Effector memory CD4-positive, alpha-beta T cell (primary cell): ENCODE measurements around the gene LRCH3.

Experiments used
- DNase-seq, 3 donors: peaks; one replicate each; pipeline ENCODE4 v3.0.0-alpha.2; 2020
- H3K27ac ChIP-seq: 2 replicates; pipeline ENCODE4 v1.7.0; 2013; ENCODE audit warnings: mild to moderate bottlenecking, low read length, moderate library complexity; ENCODE audit not compliant: insufficient read depth, poor library complexity, severe bottlenecking
- H3K27me3 ChIP-seq: replicated peaks from 2 replicates; pipeline ENCODE4 v1.7.0; 2013; ENCODE audit warnings: mild to moderate bottlenecking, low read length; ENCODE audit not compliant: insufficient read depth, control insufficient read depth, poor library complexity, severe bottlenecking
- H3K36me3 ChIP-seq: 2 replicates; pipeline ENCODE4 v1.7.0; 2013; ENCODE audit warnings: mild to moderate bottlenecking, low read length, moderate library complexity; ENCODE audit not compliant: control insufficient read depth, insufficient read depth
- H3K4me1 ChIP-seq: 2 replicates; pipeline ENCODE4 v1.7.0; 2013; ENCODE audit warnings: low read length, mild to moderate bottlenecking; ENCODE audit not compliant: control insufficient read depth, insufficient read depth, poor library complexity, severe bottlenecking
- H3K4me3 ChIP-seq: 2 replicates; pipeline ENCODE4 v1.7.0; 2013; ENCODE audit warnings: low read length, low read depth, mild to moderate bottlenecking; ENCODE audit not compliant: insufficient read depth, poor library complexity, severe bottlenecking
- H3K9me3 ChIP-seq: 2 replicates; pipeline ENCODE4 v1.7.0; 2013; ENCODE audit warnings: mild to moderate bottlenecking, low read length, moderate library complexity; ENCODE audit not compliant: control insufficient read depth

Gene LRCH3

DNA sequence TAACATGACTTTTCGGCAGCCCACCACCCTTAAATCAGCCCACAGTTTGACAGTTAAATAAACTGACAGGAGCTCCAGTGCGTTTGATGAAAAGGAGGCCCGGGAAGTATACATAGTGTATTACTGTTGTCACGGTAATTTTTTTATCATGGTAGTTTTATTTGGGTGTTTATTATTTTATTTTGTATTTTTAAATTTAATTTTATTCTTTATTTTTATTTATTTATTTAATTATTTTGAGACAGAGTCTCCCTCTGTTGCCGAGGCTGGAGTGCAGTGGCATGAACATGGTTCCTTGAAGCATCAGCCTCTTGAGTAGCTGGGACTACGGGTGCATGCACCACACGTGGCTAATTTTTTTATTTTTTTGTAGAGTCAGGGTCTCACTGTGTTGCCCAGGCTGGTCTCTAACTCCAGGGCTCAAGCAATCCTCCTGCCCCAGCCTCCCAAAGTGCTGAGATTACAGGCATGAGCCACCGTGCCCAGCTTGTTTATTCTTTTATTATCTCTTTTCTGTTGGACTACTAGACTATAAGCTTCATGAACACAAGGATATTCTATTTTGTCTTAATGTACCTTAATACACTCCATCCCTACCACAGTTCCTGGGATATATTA is 65.3 kb downstream of the LRCH3 start:
- Histone ChIP-seq H3K4me1 (no peaks in the 10 kb centered on the region), H3K27me3 (no peaks in the 10 kb centered on the region), H3K4me3 (no peak overlapping the region), H3K27ac (no peak overlapping the region), H3K36me3 (peaks cover 29% of the 10 kb centered on the region), H3K9me3 (no peaks in the 10 kb centered on the region)
- DNase-seq: no peak

DNA sequence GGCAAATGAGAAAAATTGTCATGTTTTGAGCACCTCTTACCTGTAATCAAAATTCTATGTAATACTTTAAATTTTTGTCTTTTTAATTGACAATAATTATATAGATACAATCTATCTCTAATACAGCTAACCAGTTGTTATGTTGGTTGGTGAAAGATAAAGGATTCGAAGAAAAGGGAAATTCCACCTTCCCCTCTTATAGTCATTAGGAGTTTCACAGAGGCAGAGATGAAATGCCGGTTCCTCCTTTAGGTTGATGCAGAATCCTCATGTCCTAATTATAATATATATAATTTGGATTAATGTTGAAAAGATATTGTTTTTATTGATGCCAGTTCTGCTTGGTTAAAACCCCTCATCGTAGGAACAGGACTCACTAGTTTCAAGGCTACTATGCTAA is 67.1 kb downstream of the LRCH3 start:
- Histone ChIP-seq H3K36me3 (peaks cover 18% of the 10 kb centered on the region), H3K27me3 (no peaks in the 10 kb centered on the region), H3K27ac (no peak overlapping the region), H3K9me3 (no peaks in the 10 kb centered on the region), H3K4me1 (no peaks in the 10 kb centered on the region), H3K4me3 (no peak overlapping the region)
- DNase-seq: no peak

DNA sequence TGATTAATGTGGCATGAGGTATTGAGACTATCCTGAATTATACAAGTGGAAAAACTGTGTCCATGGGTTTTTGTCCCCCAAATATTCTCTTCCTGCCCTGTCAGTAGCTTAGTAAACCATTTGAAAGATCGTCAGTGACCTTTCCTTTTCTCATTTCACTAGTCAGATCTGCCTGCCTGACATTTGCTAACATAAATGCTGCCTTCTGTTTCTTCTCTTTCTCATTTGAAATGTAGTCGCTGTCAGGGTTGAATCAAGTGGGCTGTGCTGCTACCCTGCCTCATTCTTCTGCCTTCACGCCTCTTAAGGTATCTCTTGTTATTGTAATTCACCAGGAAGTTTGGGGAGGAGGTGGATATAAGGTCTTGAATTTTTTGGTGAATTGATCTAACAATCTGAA is 67.5 kb downstream of the LRCH3 start:
- no peaks in the 10 kb centered on the region for H3K4me1 ChIP-seq
- peaks cover 15% of the 10 kb centered on the region for H3K36me3 ChIP-seq

DNA sequence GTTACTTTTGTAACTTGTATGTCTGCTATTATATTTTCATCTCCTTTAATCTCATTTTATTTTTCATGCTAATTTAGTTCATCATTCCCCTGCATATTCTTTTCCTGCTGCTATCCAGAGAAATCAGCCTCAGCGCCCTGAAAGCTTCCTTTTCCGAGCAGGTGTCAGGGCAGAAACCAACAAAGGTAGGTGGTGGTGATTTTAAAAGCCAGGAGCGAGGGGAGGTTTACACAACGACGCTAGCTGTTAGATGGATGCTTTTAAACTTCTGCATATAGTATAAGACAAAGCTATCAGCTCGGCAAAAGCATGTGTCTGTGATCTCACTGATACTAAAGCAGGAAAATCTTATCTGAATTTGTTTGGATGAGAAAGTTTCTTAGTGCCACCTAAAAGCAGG is 75.0 kb downstream of the LRCH3 start:
- Histone ChIP-seq H3K36me3 (peaks cover 8% of the 10 kb centered on the region), H3K9me3 (no peaks in the 10 kb centered on the region), H3K27ac (no peak overlapping the region), H3K4me1 (peaks cover 4% of the 10 kb centered on the region), H3K27me3 (no peaks in the 10 kb centered on the region), H3K4me3 (no peak overlapping the region)
- no peak for DNase-seq

More for the DNA sequence above, 67.5 kb downstream of the LRCH3 start:
- Histone ChIP-seq H3K27me3 (no peaks in the 10 kb centered on the region), H3K9me3 (no peaks in the 10 kb centered on the region), H3K27ac (no peak overlapping the region), H3K4me3 (no peak overlapping the region)
- DNase-seq: no peak

DNA sequence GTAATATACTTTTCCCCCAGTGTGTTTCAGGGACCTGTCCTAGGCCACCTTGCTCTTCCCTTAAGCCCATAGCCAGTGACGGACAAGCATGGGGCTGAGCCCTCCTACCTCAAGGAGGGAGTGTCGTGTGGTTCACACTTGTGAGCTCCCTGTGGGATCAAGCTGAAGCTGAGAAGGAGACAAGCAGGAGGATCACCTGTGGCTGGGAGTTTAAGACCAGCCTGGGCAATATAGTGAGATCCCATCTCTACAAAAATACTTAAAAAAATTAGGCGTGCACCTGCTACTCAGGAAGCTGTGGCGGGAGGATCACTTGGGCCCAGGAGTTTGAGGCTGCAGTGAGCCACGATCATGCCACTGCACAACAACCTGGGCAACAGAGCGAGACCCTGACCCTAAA is 82.3 kb downstream of the LRCH3 start:
- Histone ChIP-seq H3K27ac (no peak overlapping the region), H3K36me3 (peaks cover 39% of the 10 kb centered on the region), H3K9me3 (no peaks in the 10 kb centered on the region), H3K27me3 (no peaks in the 10 kb centered on the region), H3K4me1 (peaks cover 4% of the 10 kb centered on the region), H3K4me3 (no peak overlapping the region)
- DNase-seq: no peak

DNA sequence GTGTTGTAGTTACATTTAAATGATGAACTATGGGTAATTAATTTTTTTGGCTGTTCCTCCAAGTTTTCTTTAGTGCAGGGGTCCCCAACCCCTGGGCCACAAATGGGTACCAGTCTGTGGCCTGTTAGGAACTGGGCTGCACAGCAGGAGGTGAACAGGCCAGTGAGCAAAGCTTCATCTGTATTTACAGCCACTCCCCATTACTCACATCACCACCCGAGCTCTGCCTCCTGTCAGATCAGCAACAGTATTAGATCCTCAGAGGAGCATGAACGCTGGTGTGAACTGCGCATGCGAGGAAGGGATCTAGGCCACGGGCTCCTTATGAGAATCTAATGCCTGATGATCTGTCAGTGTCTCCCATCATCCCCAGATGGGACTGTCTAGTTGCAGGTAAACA is 83.0 kb downstream of the LRCH3 start:
- H3K4me1 ChIP-seq: no peaks in the 10 kb centered on the region
- no peaks in the 10 kb centered on the region for H3K27me3 ChIP-seq
- H3K4me3 ChIP-seq: no peak overlapping the region
- H3K9me3 ChIP-seq: no peaks in the 10 kb centered on the region
- no peak overlapping the region for H3K27ac ChIP-seq
- peaks cover 39% of the 10 kb centered on the region for H3K36me3 ChIP-seq
- DNase-seq: no peak

DNA sequence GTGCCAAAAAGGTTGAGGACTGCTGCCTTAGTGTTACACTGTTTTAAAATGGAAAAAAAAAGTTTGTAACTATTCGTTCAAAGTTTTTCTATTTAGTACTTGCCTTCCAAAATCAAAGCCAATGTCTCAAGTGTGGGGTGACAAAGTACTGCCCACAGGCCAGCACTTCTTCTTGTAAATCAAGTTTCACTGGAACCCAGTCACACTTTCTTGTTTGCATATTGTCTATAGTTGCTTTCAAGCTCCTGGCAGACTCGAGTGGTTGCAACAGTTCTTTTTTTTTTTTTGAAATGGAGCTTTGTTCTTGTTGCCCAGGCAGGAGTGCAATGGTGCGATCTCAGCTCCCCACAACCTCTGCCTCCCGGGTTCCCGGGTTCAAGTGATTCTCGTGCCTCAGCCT is 83.6 kb downstream of the LRCH3 start:
- DNase-seq: no peak
- Histone ChIP-seq H3K4me3 (no peak overlapping the region), H3K27me3 (no peaks in the 10 kb centered on the region), H3K36me3 (peaks cover 39% of the 10 kb centered on the region), H3K4me1 (no peaks in the 10 kb centered on the region), H3K27ac (no peak overlapping the region), H3K9me3 (no peaks in the 10 kb centered on the region)

DNA sequence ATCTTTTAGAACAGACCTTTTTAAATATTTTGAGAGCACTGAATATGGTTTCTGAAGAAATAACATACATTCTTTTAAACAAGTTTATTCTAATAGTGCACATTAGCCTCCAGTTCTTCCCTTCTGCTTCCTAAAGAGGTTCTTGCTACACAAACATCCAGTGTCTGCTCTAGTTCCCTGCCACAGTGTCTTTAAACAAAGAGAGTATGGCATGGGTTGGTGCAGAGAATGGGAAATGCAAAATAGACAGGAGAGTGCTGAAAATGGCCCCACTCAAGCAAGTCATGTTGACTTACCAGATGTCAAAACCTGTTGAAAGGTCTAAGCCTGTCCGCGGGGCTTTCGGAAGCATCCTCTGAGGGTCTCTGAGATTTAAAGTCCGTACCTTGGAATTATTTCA is 86.8 kb downstream of the LRCH3 start:
- Histone ChIP-seq H3K9me3 (no peaks in the 10 kb centered on the region), H3K27me3 (no peaks in the 10 kb centered on the region), H3K27ac (no peak overlapping the region), H3K36me3 (peaks cover 28% of the 10 kb centered on the region), H3K4me1 (no peaks in the 10 kb centered on the region), H3K4me3 (no peak overlapping the region)
- DNase-seq: no peak

DNA sequence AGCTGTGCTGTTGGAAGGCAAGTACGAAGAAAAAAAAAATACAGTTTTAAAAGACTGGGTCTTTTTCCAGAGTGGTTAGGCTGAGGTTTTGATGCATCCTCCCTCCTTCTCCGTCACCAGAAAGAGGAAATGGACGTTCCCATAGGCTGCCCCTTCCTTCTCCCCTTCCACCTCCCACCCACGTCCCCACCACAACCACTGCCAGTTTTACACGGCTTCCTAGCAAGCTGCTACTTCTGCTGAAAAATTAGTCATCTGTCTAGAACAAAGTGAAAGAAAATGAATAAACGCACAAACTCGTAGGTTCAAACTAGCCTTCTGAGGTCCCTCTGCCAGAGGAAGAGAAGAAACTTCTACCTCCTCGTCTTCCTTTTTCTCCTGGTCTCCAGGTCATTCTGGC is 87.4 kb downstream of the LRCH3 start:
- H3K36me3 ChIP-seq: peaks cover 23% of the 10 kb centered on the region
- no peak overlapping the region for H3K4me3 ChIP-seq
- no peaks in the 10 kb centered on the region for H3K27me3 ChIP-seq
- H3K27ac ChIP-seq: no peak overlapping the region
- no peaks in the 10 kb centered on the region for H3K9me3 ChIP-seq
- H3K4me1 ChIP-seq: no peaks in the 10 kb centered on the region
- DNase-seq: no peak

DNA sequence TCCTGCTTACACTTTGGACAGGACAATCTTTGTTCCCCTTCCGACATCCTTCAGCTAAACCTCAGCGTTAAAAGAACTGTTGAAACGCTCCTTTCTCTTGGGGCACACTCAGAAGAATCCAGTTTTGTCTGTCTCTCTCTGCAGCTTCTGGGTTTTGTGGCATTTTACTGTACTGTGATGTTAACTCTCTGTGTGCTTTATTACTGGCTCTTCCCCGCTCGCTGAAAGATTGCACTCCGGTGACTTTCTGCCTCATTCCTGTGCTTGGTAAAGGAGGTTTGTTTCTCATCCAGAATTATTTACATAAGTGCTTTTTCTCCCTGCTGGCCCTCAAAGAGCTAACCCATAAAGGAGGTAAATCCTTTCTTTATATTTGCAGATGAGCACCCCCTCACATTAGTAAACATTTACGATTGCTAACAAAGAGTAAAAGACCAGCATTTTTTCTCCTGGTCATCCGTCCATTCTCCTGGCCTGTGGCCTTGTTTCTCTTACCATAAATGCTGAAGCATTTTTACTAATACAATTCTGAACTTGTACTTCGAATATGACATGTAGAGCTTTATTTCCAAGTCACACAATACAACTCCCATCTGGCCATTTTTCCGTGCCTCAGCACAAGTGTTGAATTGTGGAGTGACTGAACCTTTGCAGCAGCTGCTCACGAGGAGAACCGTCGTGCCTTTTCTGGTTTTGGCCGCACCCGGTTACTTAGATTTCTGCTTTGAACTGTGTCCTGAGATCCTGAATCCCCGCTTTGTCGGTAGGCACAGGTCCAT is 89.6 kb downstream of the LRCH3 start:
- H3K4me1 ChIP-seq: no peaks in the 10 kb centered on the region
- no peaks in the 10 kb centered on the region for H3K27me3 ChIP-seq
- no peaks in the 10 kb centered on the region for H3K9me3 ChIP-seq
- no peak overlapping the region for H3K4me3 ChIP-seq
- no peak overlapping the region for H3K27ac ChIP-seq
- no peak for DNase-seq
- H3K36me3 ChIP-seq: peaks cover 17% of the 10 kb centered on the region
